GM19240 (cell line): ENCODE data around the gene ZNF26.
"Not testable (repeated sequence)": the region's sequence is repeated elsewhere in the genome, so short reads cannot be mapped to it uniquely, and the experiment has no call there.

Source experiments
- DNase-seq: peaks from one replicate; pipeline ENCODE4 v3.0.0; 2011; ENCODE audit warnings: low spot score; ENCODE audit not compliant: insufficient read length

ZNF26 gene, protein sequence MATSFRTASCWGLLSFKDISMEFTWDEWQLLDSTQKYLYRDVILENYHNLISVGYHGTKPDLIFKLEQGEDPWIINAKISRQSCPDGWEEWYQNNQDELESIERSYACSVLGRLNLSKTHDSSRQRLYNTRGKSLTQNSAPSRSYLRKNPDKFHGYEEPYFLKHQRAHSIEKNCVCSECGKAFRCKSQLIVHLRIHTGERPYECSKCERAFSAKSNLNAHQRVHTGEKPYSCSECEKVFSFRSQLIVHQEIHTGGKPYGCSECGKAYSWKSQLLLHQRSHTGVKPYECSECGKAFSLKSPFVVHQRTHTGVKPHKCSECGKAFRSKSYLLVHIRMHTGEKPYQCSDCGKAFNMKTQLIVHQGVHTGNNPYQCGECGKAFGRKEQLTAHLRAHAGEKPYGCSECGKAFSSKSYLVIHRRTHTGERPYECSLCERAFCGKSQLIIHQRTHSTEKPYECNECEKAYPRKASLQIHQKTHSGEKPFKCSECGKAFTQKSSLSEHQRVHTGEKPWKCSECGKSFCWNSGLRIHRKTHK

DNA sequence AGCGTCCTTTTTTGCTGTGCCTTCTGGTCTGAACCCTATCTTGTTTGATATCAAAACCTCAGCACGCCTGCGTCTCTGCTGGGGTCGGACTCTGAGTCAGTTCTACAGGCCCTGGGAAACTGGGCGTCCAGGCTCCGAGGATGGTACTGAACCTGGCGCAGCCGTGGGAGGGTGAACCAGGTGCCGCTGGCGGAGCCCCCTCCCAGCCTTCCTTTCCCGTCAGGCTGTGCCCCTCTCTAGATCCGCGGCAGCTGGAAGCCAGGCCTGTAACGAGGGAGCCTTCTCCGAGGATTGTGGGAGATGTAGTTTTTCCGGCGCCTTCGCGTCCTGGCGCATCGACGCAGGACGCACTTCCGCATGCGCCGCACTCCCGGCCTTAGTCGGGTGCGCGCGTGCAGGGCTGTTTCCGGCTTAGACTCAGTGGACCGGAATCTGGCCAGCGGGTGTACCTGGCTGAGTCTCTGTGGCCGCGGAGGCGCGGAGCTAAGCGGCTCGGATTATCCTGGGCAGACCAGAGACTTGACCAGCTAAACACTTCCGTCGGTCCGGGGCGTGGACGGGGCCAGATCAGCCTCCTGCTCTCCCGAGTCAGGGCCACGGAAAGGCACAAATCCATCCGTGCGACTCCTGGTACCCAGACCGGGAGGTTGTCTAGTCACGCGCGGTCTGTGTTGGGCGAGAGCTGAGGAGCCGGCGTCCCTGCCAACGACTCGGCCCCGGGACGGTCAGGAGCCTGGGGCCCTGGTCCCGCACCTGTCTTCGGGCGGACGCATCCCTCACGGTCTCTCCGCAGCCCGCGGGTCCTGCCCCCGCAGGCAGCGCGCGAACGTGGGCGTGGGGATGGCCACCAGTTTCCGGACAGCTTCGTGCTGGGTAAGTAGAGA is at the start of gene ZNF26:
Gene ZNF26 (plus strand): TSS at position 367 of the 884 bp plus-strand sequence. CDS start 474 bp downstream, at position 841.
- peak; percentile 93 for DNase-seq

DNA sequence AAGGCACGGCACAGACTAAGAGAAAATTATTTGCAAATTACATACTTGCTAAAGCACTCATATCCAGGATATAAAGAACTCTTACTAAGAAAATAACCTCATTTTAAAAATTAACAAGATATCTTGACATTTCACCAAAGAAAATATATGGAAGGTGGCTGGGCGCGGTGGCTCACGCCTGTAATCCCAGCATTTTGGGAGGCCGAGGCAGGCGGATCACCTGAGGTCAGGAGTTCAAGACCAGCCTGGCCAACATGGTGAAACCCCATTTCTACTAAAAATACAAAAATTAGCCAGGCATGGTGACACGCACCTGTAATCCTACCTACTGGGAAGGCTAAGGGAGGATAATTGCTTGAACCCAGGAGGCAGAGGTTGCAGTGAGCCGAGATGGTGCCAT is 49.2 kb upstream of the ZNF26 start:
- DNase-seq: not testable (repeated sequence)

DNA sequence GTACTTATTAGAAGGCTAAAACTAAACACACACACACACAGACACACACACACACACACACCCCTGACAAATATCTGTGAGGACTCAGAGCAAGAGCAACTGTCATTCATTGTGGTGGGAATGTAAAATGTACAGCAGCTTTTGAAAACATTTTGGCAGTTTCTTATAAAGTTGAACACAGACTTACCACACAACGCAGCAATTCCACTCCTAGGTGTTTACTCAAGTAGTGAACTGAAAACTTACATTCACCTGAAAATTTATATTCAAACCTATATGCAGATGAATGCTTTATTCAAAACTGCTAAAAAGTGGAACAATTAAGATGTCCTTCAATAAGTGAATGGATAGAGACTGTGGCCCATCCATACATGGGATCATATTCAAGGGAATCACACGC is 48.7 kb upstream of the ZNF26 start:
- DNase-seq: no peak

DNA sequence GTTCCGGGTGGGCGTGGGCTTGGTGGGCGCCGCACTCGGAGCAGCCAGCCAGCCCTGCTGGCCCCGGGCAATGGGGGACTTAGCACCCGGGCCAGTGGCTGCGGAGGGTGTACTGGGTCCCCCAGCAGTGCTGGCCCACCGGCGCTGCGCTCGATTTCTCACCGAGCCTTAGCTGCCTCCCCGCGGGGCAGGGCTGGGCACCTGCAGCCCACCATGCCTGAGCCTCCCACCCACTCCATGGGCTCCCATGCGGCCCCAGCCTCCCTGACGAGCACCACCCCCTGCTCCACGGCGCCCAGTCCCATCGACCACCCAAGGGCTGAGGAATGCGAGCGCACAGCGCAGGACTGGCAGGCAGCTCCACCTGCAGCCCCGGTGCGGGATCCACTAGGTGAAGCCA is 47.4 kb upstream of the ZNF26 start:
- DNase-seq: not testable (repeated sequence)

DNA sequence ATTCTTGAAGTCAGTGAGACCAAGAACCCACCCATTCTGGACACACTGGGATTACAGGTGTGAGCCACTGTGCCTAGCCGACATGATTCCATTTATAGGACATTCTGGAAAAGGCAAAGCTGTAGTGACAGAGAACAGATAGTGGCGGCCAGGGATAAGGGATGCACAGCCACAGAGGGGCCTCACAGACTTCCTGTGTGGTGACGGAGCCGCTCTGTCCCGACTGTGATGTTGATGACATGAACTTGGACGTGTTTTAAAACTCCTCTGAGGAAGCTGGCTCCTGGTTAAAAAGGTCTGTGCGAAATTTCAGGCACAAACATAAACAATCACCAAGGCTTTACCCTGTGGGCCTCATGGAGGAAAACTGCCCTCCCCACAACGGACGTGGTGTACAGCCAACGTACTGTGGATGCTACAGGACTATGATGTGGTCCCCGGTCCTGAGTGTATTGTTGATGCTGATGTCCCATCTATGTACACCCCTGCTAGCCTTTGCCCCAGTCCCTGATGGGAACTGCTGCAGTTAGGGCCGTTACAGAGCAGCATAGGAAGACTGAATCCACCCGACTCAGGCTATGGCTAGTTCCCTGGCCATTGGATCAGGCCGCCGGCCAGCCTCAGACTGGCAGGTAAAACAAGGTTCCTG is 46.0 kb upstream of the ZNF26 start:
- no peak for DNase-seq

DNA sequence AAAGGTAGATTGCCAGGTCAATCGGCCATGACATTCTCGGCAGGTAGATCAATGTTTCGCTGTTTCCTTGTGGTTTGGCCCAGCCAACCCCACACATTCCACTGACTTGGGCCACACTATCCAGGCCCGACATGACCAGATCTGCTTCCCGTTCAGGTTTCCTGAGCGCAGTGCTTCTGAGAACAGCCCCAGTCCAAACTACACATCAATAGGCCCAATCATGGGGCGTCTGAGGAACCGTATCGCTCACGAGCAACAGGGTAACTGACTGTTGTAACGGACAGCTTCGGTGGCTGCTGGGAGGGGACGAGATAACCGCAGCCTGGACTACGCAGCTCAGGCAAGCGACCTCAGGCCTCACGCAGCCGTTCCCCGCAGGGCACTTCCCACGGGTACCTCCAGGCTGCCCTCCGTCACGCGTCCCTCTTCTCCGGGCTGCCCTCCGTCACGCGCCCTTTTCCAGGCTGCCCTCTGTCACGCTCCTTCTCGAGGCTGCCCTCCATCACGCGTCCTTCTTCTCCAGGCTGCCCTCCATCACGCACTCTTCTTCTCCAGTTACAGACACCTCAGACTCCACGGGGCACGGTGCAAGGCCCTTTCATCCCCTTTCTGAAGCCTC is 44.7 kb upstream of the ZNF26 start:
- no peak for DNase-seq

DNA sequence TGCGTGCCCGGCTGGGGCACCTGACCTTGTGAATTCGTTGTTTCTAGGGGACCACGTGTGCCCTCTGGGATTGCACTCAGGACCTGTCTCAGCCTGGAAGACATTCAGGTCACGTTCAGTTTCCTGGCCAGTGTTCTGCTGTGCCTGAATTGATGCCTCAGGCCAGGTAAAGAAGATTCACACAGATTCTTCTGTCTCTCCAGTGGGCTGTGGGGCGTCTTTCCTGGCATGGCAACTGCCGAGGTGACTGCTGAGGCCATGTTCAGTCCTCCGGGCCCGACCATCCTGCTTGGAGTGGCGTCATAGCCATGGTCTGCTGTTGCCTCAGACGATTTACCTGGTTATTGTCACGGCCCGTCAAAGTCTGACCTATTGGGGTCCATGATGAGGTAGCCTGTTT is 43.6 kb upstream of the ZNF26 start:
- no peak for DNase-seq

DNA sequence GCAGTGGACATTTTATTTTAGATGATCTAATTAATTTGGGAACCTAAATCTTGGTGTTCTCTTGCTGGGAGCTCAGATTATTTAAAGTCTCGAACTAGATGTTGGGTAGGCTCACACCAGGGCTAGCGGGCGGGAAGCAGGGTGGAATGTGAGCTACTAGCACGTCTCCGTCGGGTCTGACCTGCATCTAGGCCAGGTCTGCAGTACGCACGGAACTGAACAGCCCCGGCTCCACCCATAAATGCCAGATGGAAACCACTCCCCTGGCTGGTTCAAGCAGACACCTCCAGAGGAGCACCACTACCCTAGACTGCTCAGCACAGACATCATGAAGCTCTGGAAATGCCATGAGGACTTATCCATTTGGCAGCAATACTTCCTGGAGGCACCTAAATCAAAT is 40.4 kb upstream of the ZNF26 start:
- no peak for DNase-seq

DNA sequence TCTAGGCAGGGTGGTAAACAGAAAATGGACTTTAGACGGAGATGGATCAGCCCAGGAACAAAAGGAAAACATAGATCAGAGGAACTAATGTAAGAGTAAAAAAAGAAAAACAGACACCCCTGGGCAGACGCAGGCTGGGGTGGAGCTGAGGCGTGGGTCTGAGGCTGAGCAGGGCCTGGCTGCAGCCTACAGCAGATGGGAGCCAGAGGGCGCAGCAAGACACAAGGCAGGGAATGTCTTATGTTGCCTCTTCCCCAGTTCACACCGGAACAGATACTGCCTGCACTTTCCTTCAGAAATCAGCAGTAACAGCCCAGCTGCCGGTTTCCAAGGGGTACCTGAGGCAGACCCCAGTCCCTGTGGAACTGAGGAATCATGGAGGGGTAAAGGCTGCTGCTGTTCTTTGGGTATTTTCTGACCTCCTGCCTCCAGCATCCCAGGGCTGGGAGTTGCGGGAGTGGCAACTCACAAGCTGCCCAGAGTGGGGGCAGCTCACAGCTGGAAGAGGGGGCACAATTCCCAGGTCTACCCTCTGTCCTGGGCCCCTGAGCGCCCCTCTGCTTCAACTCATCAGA is 39.8 kb upstream of the ZNF26 start:
- DNase-seq: no peak

DNA sequence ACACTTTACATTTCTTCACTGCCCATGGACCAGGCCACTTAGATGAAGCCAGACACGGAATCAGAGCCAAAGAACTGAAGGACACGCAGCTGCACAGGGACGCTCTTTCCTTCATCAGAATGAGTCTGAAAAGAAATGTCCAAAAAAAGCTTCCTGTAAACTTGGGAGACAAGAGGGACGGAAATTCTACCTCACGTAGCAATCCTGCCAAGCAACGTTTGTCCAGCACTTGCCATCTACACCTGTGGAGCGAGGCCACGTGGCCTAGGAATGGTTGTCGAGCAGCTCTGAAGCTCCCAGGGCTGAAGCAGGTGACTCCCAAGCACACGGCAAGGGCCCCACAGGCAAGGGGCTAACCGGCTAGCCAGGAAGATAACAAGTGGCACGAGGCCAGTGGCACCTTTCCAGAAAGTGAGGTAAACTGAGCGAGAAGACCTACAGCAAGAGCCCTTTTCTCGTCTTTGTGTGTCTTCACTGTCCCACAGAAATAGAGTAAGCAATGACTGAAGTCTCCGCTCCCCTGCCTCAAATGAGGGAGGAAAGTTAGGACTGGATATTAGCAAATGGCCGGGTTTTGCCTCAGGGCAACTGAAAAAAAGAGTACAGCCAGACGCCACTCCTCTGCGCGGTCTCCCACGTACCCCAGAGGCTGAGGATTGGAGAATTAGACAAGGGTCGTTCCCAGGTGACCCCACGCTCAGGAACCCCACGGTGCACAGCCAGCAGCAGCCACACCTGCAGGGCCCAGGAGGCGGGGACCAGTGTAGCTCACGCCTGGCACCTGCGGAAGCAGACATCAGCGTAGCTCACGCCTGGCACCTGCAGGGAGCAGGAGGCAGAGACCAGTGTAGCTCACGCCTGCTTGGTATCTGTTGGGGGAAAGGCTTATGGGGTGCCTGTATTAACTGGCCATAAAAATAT is 37.8 kb upstream of the ZNF26 start:
- DNase-seq: no peak

DNA sequence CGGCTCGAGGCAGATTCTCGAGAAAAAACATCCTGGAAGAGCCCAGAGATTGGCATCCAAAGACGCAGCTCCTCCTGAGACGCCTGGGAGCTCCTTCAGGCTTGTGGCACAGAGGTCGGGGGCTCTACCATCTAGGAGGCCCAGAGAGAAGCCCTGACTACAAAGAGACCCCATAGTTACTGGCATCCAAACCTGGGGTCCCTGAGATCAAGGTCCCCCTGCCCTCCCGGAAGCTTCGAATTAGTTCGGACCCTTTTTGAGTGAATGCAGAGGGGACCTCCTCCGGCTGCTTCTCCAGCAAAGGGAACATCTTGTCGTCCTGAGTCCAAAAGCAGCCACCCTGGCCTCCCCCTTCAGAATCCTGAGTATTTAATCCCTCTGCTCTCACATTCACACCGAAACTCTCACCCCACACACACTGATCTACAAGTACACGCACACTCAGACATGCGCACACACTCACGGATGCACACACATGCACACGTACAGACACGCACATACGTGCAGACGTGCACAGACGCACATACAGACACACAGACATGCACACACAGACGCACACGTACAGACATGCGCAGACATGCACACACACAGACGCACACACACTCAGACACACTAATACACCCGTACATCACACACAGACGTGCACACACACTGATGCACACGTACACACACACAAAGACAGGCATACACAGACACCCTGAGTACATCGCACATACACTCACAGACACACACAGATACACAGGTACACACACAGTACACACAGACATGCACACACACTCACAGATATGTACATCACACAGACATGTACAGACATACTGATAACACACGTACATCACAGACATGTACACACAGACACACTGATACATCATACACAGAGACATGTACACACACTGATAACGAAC is 36.0 kb upstream of the ZNF26 start:
- DNase-seq: no peak

DNA sequence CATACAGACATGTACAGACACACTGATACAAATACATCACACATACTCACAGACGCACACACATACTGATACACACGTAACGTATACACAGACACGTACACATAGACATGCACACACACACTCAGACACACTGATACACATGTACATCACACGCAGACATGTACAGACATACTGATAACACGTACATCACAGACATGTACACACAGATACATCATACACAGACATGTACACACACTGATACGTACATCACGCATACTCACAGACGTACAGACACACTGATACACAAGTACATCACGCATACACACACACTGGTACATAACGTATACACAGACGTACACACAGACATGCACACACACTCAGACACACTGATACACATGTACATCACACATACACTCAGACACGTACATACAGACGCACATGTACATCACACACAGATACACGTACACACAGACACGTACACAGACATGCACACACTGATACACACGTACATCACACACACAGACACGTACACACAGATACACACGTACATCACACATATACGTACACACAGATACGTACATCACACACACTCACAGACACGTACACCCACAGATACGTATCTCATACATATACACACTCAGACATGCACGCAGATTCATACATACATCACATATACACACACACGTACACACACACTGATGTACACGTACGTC is 35.2 kb upstream of the ZNF26 start:
- no peak for DNase-seq

DNA sequence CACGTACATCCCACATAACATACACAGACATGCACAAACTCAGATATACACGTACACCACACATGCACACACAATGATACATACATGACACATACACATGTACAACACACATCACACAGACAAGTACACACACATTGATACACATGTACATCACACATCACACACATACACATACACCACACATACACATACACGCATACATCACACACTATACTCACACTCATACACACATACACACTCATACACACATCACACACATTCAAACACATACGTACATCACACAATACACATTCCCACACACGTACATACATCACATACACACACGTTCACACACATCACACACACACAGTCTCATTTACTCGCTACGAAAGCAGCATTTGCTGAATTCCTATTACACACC is 34.5 kb upstream of the ZNF26 start:
- DNase-seq: no peak

DNA sequence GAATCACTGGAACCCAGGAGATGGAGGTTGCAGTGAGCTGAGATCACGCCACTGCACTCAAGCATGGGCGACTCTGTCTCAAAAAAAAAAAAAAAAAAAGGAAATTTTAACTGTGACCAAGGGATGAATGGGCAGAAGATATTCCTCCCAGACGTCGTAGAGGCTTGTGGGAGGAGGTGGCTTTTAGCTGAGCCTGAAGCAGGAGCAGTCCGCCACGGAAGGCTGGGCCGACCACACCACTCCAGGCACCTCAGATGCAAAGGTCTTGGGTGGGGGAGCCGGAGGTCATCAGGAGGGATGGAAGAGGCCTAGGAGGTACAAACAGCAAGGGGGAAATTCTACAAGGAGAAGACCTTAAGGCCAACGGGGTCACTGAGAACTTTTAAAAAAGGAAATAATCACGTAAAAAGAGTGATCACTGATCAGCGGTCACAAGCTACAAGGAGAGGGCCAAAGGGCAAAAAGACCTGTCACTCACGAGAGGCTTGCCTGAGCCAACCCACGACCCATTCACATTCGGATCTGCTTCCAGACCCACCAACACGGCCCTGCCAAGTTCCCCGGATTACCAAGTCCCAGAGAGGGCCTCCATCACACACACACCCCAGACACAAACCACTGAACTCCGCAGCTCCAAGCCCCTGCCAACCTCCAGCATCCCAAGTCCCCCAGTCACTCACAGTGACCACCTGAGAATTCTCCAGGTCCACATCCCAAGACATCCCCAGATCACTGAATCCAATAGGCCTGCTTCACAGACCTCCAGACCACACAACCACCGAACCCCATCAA is 33.6 kb upstream of the ZNF26 start:
- no peak for DNase-seq

DNA sequence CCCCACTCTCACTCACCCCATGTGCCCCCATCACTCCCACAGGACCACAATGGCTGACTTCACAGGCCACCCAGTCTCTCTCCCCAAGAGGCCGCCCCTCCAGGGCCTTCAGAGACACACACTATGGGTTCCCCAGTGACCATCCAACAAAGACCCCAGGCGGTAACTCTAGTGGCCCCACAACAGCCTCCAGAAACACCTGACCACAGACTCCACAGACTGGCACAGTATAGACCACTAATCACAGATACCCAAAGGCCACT is 33.1 kb upstream of the ZNF26 start:
- DNase-seq: no peak

DNA sequence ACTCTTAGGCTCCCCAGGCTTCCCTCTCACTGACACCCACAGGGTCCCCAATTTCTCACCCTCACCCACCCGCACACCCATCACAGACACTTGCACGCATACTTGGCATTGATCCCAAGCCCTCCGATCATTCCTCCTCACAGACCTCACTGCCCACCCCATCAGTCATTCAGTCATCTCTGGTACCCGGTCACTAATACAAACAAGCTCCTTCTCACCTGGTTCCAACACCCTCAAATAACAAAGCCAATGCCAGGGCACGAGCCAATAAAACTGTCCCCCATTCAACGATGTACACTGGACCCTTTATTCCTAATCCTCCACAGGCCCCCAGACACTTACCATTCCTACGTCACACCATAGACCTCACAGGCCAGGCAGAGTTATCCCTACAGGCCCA is 32.4 kb upstream of the ZNF26 start:
- DNase-seq: no peak

DNA sequence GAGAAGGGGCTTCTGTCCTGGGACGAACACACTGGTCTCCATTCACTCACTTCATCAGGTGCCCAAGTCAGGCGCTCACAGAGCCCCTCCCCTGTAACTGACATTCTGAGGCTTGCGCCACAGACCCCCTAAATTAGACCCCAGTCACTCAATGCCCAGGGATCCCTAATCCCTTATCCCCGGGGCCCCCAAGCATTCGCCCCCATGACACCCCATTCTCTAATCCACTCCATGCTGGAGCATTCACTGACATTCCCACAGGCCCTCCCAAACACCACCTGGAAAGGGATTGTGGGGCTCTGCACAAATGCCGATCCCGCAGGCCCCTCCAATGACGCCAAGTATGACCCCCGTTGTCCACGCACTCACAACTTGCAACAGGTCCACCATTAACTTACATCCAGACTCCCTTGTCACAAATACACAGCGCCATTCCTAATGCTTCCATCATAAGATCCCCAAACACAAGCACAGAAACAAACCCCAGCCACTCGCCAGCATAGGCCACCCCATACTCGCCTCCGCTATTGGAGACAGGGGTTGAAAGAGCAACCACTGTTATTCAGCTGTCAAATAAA is 31.6 kb upstream of the ZNF26 start:
- no peak for DNase-seq
